Embryonic facial prominence (tissue), 1 donor: Measurements from ENCODE around the gene PIP4K2C.
"Not testable (repeated sequence)": the region's sequence is repeated elsewhere in the genome, so short reads cannot be mapped to it uniquely, and the experiment has no call there.

Experiments
- DNase-seq: peaks from one replicate; pipeline ENCODE4 v3.0.0-alpha.2; 2016; ENCODE audit errors: extremely low spot score

PIP4K2C gene

GRCh38 chr12:57636731-57637130 is 45.7 kb downstream of the PIP4K2C start:
- DNase-seq = not testable (repeated sequence)

GRCh38 chr12:57637364-57637763 is 46.4 kb downstream of the PIP4K2C start:
- DNase-seq = no peak

- DNase-seq = no peak
Observed at GRCh38 chr12:57638096-57638495, 47.1 kb downstream of the PIP4K2C start.

- no peak for DNase-seq
Observed at GRCh38 chr12:57640175-57641042, 49.4 kb downstream of the PIP4K2C start.

GRCh38 chr12:57641699-57642442 is 50.9 kb downstream of the PIP4K2C start:
- DNase-seq = no peak

GRCh38 chr12:57645990-57646658 is 55.1 kb downstream of the PIP4K2C start:
- not testable (repeated sequence) for DNase-seq

GRCh38 chr12:57646659-57647049 is 55.7 kb downstream of the PIP4K2C start:
- not testable (repeated sequence) for DNase-seq
